Stimulated activated CD4-positive, alpha-beta T cell treated with anti-CD3 and anti-CD28 coated beads, Interleukin-12 subunit alpha, Interleukin-12 subunit beta, amount 100 ng/mL, for 48 hours (primary cell): ENCODE measurements around the gene SLC11A1.

Source experiments
- DNase-seq, 3 donors: peaks; one replicate each; pipeline ENCODE4 v3.0.0-alpha.2; 2020; ENCODE audit warnings: low read depth in 2 of 3, low spot score in 1 of 3

SLC11A1 gene

DNA sequence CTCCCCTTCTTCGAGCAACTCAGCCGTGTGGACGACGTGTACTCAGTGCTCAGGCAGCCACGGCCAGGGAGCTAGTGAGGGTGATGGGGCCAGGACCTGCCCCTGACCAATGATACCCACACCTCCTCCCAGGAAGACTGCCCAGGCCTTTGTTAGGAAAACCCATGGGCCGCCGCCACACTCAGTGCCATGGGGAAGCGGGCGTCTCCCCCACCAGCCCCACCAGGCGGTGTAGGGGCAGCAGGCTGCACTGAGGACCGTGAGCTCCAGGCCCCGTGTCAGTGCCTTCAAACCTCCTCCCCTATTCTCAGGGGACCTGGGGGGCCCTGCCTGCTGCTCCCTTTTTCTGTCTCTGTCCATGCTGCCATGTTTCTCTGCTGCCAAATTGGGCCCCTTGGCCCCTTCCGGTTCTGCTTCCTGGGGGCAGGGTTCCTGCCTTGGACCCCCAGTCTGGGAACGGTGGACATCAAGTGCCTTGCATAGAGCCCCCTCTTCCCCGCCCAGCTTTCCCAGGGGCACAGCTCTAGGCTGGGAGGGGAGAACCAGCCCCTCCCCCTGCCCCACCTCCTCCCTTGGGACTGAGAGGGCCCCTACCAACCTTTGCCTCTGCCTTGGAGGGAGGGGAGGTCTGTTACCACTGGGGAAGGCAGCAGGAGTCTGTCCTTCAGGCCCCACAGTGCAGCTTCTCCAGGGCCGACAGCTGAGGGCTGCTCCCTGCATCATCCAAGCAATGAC, 22.4 kb downstream of the SLC11A1 start:
- DNase-seq = no peak

DNA sequence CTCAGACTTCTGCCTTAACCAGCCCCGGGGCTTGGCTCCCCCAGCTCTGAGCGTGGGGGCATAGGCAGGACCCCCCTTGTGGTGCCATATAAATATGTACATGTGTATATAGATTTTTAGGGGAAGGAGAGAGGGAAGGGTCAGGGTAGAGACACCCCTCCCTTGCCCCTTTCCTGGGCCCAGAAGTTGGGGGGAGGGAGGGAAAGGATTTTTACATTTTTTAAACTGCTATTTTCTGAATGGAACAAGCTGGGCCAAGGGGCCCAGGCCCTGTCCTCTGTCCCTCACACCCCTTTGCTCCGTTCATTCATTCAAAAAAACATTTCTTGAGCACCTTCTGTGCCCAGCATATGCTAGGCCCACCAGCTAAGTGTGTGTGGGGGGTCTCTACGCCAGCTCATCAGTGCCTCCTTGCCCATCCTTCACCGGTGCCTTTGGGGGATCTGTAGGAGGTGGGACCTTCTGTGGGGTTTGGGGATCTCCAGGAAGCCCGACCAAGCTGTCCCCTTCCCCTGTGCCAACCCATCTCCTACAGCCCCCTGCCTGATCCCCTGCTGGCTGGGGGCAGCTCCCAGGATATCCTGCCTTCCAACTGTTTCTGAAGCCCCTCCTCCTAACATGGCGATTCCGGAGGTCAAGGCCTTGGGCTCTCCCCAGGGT, 23.1 kb downstream of the SLC11A1 start:
- DNase-seq = no peak

DNA sequence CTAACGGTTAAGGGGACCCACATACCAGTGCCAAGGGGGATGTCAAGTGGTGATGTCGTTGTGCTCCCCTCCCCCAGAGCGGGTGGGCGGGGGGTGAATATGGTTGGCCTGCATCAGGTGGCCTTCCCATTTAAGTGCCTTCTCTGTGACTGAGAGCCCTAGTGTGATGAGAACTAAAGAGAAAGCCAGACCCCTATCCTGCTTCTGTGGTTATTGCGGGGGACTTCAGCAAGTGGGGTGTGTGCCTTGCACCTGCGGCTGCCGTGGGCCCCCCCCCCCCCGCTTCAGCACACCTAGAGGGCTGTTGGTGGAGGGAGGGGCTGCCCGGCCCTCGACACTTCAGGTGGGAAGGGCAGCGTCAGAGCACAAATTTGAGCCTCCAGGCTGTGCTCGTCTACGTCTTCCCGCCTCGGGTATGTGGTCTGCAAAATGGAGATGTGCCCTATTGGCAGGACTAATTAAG, 23.7 kb downstream of the SLC11A1 start:
- DNase-seq = no peak

DNA sequence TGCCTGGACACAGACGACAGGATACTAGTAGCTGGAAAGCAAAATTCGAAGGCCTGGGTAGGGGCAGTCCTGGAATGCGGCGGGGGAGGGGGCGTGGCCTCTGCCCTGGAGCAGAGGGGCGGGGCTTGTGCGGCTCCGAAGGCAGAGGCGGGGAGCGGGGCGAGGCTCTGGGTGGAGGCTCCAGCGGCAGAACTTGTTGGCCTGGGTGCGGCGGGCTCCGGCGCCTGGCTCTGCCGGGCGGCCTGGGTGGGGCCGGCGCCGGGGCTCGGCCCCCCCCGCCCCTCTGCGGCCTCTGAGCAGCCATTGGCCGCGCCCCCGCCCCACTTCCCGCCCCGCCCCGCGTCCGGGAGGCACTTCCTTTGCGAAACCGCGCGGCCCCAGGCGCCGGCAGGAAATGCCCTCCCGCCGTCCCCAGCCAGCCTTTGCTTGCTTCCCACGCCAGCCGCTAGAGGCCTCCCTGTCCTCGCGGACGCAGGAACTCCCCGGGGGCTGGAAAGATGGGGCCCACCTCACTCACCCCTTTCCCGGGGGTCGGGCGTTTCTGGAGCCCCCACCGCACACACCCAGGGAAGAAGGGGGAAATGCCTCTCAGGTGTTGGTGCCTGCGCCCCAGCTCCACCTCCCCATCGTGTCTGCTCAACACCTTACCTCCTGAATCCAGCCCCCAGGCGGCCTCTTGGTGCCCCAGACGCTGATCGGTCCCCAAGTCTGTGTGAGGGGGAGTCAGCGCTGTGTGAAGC, 24.3 kb downstream of the SLC11A1 start:
- peak; percentile 85 to 97 (median 89) for DNase-seq

DNA sequence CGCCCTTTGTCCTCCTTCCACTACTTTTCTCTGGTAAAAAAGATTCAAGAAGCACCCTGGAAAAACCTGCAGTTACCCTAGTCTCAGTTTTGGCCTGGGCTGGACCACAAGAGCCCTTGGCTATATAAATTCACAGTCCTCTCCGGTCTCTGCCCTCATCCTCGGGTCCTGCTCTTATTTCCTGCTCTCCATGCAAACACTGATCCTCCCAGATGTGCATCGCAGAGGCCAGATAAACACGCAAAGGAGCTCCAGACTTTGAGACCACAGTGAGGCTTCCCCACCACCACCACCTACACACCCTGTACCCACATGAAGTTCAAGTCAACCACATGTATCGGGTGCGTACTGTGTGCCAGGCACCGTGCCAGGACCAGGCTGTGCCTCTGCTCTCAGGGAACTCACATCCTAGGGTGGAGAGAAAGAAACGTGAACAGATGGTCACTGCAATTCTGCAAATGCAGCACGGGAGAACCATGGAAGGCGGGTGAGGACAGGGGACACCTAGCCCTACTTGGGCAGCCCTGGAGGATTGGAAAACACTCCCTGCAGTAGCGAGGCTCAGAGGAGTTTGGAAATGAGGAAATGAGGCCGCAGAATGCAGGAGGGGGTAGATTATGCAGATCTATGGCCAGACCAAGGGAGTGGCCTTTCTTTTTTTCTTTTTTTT, 25.0 kb downstream of the SLC11A1 start:
- DNase-seq = peak in 2 of 3 donors; percentile 51 to 55

DNA sequence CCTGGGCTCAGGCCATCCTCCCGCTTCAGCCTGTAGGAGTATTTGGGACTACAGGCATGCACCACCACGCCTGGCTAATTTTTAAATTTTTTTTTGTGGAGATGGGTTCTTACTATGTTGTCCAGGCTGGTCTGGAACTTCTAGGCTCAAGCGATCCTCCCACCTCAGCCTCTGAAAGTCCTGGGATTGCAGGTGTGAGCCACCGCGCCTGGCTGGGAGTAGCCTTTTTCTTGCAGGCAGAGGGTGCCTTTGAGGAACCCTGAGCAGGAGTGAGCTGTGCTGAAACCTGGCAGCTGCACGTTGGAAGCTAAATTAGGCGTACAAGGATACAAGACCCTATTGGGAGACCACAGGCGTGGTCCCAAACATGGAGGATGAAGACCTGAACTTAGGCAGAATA, 25.6 kb downstream of the SLC11A1 start:
- DNase-seq = no peak

DNA sequence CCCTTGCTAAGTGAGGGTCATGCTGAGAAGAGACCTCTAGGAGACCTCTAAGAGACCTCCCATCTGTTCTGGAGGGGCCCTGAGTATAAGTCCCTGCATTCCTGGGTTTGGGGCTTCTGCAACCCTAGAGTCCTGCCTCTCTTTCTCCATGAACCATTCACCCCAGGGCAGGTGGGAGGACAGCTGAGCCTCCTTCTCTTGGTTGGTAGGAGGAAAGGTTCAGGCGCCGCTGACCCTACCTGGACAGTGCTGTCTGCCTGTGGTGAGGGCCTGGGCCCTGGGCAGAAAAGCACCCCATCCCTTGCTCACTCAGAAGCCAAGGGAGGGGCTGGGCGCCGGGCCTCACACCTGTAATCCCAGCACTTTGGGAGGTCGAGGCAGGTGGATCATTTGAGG, 36.2 kb downstream of the SLC11A1 start:
- no peak for DNase-seq

DNA sequence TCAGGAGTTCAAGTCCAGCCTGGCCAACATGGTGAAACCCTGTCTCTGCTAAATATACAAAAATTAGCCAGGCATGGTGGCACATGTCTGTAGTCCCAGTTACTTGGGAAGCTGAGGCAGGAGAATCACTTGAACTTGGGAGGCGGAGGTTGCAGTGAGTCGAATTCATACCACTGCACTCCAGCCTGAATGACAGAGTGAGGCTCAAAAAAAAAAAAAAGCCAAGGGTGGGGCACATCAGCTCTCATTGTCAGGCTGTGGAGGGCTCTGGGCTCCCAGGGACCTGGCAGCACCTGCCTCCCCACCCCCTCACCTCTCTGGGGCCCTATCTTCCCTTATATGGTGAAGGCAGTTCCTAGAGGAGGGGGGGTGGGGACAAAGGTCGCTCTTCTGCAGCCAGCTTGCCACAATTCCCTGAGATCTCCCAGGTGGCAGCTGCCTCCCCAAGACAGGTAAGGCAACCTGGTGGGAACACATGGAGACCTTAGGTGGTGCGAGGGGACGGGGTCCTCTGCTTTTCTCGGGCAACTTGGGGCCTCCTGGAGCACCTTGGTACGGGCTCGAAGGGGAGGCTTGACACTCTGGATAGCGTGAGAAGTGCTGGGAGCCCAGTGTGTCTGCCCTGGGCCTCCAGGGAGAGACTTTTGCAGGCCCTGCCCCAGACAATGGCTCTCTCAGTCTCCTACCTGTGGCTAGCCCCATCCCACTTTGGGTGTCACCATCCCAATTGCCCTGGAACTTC, 36.8 kb downstream of the SLC11A1 start, which contains the start of gene VIL1:
VIL1 (plus strand) TSS at position 407 of the 742 bp plus-strand sequence. CDS start 4,656 bp downstream, outside the sequence.
- no peak for DNase-seq

DNA sequence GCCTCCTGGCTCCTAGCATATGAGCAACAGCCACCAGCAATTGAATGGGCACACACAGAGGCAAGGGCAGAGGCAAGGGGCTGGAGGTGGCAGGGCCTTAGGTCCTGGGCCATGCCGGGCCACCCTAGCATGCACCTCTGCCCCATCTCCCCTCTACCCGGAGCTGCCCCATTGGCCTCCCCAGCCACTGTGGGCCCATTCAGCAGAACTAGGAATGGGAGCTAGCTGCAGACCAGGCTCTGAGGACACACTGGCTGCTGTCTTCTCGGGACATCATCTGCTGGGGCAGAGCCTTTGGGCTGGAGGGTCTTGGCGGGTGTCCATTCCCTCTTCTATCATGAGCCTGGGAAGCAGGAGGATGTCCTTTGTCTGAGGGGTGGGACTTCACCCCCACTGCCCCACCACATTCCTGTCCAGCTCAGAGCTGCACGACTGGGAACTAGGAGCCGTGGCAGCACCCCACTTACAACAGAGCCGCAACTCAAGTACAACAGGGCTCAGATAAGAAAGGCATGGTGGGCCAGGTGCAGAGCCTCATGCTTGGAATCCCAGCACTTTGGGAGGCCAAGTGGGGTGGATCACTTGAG, 37.6 kb downstream of the SLC11A1 start:
- no peak for DNase-seq

DNA sequence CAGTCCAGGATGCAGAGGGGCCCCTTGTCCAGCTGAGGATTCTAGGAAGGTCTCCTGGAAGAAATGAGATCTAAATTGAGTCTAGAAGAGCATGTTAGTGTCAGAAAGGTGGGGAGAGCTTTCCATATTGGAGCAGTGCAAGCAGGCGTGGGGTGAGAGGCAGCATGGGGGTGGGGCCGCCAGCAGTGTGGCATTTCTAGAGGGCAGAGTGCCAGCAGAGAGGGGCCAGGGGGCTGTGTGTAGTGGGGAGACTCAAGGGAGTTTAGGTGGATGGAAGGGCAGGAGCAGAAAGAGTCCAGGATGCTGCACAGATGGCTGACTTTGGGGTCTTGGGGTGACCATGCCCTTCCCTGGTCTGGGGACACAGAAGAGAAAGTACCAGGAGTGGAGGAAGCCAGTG, 39.0 kb downstream of the SLC11A1 start:
- DNase-seq = no peak

DNA sequence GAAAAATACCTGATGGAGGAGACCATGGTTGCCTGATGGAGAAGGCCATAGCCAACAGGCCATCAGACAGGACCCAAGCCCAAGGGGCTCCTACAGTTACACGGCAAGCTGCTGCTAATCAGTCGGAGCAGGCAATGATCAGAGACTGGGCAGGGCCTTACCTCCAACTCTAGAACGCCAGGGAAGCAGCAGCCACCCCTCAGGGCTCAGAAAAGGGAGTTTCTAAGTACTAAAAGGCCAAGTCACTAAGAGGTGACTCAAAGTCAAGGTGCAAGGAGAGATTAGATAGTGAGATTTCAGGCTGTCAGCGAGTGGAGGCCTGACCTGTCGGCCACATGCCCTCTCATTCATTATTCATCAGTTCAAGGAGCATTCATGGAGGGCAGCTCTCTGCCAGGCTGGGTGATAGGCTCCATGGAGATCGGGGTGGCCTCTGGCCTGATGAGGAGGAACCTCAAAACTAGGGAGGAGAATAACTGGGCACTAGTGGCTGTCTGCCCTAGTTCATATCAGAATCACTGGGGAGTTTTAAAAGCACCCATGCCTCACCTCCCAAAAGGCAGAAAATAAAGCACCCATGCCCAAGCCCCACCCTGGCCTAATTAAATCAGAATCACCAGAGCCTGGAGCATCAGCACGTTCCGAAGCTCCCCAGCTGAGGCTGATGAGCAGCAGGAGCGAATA, 40.5 kb downstream of the SLC11A1 start:
- no peak for DNase-seq

DNA sequence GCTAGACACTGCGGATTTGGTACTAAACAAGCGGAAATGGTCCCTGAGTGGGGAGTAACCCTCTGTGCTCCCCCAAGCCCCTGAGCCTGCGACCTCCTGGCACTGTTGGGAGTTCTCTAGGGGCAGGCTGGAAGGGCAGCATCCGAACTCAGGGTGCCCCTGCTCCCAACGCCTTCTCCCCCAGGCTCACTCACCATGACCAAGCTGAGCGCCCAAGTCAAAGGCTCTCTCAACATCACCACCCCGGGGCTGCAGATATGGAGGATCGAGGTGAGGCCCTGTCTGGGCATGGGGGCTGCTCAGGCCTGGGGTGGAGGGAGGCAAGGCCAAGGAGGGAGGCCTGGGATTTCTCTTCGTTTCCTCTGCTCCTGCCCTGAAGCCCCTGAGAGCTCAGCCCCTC, 41.5 kb downstream of the SLC11A1 start:
- DNase-seq = no peak

DNA sequence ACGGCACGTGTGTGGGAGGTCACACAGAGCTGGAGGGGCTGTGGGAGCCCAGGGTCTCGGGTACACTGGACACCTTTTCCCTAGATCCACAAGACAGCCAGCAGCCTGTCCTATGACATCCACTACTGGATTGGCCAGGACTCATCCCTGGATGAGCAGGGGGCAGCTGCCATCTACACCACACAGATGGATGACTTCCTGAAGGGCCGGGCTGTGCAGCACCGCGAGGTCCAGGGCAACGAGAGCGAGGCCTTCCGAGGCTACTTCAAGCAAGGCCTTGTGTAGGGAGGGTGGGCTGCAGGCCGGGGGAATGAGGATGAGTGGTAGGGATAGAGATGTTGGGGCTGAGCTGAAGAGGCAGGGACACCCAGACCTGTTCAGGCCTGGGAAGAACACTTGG, 43.5 kb downstream of the SLC11A1 start:
- no peak for DNase-seq

DNA sequence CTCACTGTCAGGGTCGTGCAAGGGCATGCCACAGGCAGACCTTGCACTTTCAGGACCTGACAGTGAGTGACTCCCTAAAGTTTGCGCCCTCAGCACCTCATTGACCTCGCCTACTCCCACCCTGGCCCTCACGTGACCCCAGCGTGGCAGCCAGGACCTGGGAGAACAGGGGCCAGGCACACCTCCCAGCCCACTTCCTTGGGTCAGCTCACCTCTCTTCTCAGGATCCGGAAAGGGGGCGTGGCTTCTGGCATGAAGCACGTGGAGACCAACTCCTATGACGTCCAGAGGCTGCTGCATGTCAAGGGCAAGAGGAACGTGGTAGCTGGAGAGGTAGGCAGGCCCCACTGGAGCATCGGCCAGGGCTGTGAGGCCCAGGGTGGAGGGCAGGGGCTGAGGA, 45.7 kb downstream of the SLC11A1 start:
- DNase-seq = no peak

DNA sequence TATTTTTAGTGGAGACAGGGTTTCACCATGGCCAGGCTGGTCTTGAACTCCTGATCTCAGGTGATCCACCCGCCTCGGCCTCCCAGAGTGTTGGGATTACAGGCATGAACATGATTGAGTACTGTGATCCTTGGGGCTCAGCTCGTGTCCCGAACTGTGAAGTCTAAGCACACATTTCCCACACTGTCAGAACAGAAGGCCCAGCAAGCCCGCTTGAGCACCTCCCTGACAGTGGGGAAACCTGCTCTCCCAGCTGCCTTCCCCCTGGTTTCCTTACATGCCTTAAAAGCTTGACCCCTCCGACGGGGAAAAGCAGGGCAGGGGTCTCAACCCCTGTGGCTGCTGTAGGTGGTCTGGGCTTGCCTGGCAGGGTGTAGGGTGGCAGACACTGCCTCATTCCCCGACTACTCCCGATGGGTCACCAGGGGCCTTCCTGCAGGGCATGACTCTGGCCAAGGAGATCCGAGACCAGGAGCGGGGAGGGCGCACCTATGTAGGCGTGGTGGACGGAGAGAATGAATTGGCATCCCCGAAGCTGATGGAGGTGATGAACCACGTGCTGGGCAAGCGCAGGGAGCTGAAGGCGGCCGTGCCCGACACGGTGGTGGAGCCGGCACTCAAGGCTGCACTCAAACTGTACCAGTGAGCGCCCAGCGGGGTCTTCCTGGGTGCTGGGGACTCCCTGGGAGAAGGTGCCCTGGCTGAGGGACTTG, 46.9 kb downstream of the SLC11A1 start:
- DNase-seq = no peak

DNA sequence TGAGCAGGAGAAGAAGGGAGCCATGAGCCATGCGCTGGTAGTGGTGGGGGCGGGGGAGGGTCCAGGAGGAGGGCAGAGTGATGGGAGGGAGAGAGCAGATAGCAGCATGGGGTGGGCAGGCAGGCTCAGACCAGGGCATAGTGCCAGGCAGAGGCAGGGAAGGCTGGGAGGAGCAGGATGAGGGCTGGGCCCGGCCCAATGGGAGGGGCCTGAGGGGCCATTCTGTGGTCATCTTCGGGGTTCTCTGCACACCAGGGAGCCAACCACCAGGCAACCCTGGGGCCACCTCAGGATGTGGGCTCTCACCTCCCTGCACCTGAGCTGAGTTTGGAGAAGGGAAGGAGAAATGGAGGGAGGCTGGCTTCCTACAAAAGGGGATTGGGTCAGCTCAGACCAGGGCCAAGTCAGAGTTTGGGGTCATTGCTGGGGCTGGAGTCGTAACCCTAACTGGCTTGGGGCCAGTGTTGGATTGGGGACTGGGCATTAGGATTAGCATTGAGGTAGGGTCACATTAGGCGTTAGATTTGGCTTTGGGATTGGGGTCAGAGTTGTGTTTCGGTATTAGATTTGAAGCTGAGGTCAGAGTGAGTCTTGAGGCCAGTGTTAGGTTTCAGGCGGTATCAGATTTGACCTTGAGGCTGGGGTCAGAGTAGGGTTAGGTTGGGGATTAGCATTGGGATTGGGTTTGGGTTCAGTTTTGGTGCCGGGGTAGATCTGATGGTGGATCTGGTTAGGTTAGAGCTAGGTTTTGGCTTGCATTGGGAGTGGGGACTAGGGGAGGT, 48.0 kb downstream of the SLC11A1 start:
- DNase-seq = no peak

DNA sequence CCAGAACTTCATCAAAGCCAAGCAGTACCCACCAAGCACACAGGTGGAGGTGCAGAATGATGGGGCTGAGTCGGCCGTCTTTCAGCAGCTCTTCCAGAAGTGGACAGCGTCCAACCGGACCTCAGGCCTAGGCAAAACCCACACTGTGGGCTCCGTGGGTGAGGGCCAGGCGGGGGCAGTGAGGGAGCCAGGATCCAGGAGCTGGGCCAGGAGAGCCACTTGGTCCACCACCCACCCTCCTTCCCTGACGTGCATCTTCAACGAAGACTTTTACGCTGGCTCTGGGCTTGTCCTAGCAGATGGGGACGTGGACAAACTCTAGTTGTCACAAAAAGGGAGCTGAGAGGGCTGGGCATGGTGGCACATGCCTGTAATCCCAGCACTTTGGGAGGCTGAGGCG, 48.6 kb downstream of the SLC11A1 start:
- DNase-seq = no peak

DNA sequence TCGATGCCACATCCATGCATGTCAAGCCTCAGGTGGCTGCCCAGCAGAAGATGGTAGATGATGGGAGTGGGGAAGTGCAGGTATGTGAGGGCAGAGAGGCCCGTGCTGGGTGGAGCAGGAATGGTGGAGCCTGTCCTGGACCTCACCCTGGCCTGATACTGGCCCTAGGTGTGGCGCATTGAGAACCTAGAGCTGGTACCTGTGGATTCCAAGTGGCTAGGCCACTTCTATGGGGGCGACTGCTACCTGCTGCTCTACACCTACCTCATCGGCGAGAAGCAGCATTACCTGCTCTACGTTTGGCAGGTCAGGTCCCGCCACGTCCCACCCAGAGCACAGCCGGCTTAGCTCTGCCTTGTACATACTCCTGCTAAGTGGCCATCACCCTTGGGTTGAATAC, 49.8 kb downstream of the SLC11A1 start:
- no peak for DNase-seq
